ENCODE measurements around the gene GABRR3.

Gene GABRR3

DNA sequence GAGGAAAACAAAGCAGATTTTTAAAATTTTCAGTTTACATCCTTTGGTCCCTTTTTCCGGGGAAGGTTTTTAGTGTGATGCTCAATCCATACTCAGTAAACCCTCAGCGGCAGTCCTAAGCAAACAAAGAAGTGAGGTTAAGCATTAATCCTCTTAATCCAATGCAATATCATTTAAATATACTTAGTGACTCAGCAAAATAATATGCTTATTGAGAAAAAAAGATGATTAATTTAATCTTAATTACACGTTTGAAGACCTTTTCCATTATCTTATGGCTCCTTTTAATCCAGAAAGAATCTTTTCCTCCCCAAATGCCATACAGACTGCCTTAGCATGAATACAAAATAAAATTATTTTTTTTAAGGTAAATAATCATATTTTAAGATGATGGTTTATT lies at the start of gene GABRR3:
GABRR3 (minus strand) TSS at position 108 of the 400 bp plus-strand sequence. CDS start 328 bp downstream, outside the sequence.
- no peak for DNase-seq

DNA sequence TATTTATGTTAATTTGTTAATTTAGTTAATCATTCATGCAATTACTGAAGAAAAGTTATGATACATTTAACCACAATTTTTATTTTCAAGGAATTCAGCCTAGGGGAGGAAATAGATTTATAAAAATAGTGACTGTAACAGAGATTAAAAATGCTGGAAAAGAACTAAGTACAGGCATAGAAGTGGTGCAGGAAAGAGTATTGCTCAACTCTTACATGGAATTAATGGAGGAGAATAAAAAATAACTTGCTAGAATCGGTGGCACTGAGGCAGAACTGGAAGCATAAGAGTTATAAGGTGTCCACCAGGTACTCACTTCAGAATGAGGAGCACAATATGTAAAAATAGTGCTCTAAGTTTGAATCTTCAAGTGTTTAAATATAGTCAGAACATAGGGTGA lies 38.4 kb upstream of the GABRR3 start:
- no peak for DNase-seq

DNA sequence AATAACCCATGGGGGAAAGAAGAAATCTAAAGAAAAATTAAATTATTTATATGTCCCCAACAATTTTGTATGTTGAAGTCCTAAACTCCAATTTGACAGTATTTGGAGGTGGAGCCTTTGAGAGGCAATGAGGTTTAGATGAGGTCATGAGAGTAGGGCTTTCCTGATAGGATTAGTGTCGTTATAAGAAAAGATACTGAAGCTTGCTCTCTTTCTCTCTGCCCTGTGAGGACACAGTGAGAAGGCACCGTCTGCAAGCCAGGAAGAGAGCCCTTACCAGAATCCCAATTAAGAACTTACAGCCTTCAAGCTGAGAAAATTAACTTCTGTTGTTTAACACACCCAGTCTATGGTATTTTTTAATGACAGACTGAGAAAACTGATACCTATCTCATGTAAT lies 35.7 kb upstream of the GABRR3 start:
- no peak for DNase-seq

DNA sequence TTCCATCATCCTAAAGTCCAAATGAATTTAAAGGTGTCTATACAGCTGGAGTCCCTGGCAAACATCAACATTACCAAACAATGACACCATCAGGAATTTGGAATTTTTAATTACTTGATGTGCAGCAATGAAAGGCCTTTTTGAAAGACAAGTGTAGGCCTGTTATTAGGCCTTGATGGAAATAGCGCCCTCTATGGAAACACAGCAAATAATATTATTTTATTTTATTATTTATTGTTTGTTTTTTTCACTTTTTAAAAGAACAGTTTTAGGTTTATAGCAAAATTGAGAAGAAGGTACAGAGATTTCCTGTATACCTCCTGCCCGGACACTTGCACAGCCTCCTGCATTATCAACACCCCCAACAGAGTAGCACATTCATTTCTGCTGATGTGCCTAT lies 33.7 kb upstream of the GABRR3 start:
- DNase-seq, result no peak

DNA sequence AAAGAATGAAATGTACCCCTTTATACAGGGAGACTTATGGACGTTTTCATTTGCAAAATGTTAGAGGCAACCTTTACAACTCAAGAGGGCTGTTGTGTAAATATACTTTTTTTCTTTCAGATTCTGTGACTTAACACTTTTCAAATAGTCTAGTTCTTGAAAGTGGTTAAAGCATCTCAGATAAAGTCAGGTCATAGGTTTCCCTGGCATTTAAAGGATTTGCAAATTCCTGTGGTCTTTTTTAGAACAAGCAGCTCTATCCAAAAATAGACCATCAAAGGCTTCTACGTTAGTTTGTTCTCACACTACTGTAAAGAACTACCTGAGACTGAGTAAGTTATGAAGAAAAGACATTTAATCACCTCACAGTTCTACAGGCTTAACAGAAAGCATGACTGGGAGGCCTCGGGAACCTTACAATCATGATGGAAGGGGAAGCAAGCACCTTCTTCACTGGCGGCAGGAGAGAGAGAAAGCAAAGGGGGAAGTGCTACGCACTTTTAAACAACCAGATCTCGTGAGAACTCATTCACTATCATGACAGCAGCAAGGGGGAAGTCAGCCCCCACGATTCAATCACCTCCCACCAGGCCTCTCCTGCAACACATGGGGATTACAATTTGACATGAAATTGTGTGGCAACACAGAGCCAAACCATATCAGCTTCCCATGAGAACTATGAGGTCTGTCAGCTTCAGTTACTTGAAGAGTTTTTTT lies 23.3 kb upstream of the GABRR3 start:
- DNase-seq, result no peak

DNA sequence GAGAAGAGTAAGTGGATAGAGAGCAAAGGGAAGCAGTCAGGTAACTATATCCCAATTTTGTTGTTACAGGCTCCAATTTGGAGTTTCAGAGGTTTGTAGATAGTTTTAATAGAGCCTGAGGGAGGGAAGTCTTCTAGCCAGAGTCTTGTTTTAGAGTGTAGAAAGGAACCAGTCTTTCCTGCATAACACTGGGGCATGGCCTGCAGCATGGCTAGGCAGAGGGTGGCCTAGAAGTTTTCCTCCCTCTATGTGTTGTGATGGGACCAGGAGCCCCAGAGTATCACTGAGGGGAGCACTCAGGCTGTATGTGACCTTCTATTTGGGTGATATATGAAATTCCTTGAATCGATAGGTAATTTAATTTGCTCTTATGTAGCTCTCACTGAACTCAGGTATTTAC lies 22.5 kb upstream of the GABRR3 start:
- no peak for DNase-seq

DNA sequence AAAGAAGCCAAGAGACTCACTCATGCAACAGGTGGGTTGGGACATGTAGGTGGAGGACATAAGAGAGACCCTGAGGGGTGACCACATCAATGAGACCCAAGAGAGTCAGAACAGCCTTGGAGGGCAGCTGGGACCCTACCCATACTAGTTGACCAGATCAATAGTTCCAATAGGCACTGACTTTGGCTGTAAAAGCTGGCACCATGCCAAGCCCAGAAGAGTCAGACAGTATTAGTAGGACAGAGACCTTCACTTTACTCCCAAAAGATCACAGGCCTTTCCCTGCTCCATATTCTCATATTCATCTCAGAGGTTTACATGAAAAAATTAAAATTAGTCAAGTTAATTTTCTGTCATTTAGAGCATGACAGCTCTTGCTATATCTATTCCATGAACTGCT lies 20.9 kb upstream of the GABRR3 start:
- no peak for DNase-seq

DNA sequence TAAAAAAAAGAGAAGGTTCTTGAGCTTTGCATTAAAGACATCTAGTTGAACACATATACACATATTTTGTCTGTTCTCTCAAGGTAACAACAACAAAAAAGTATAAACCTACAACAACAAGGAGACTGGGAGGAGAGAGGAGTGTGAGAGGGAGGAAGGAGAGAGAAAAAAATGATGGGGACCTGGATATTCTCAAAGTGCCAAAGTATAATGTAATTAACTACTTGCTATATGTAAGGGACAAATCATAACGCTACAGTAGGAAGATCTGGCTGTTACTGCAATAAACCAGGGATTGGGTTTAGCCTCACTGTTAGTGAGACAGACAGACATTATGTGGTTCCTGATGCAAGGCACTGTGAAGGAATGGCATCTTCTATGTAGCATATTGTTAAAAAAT lies 14.2 kb upstream of the GABRR3 start:
- DNase-seq, result no peak

DNA sequence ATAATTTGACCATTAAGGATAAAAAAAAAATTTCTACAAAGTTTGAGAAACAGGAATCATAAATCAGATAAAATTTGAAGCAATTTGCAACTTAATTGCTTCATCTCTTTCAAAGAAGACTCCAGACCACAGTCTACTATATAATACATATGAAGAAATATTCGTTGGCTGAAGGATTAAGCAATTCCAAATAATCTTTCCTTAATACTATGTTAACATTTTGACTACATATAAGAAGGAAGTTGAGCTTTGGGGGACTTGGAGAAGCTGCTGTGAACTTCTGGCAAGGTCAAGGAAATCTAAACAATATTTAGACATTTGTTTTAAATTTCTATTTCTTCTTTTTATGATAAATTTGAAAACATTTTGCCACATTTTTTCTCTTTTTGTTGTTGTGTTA lies 13.5 kb upstream of the GABRR3 start:
- no peak for DNase-seq

DNA sequence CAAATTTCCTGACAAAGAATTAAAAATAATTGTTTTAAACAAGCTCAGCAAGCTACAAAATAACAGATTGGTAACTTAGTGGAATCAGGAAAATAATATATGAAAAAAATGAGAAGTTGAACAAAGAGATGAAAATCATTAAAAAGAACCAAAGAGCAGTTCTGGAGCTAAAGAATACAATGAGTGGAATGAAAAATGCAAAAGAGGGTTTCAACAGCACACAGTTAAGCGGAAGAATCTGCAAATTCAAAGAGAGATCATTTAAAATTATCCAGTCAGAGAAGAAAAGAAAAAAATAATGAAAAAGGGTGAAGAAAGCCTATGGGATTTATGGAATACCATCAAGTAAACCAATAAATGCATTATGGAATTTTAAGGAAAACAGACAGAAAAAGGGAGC lies 6.2 kb upstream of the GABRR3 start:
- DNase-seq, result no peak

DNA sequence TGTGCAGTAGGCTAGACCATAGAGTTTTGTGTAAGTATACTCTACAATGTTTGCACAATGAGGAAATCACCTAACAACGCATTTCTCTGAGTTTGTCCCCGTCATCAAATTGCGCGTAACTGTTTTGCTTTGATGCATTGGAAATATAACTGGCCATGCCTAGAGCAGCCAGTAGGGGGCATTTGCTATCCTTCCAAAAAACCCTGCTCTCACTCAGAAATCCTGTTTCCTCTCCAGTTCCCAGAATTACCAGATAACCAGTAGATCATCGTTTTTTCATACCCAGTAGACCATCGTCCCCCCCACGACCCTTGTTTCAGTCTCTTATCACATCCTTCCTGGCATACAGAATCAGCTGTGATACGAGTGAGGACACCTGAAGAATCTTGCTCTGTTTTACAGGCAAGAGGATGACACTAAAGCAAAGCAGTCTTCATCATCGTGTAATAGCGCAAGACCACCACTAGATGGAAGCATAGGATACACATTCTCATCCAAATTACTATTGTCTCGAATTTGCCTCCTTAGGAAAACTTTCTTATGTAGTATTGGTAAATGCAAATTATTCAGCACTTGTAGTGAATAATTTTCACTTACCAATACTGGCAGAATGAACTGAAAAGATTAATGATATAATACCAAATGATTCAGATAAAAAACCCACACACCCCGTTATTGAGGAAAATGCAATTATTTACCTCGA lies 4.4 kb upstream of the GABRR3 start:
- DNase-seq, result peak; percentile 56 to 95 (median 78)

DNA sequence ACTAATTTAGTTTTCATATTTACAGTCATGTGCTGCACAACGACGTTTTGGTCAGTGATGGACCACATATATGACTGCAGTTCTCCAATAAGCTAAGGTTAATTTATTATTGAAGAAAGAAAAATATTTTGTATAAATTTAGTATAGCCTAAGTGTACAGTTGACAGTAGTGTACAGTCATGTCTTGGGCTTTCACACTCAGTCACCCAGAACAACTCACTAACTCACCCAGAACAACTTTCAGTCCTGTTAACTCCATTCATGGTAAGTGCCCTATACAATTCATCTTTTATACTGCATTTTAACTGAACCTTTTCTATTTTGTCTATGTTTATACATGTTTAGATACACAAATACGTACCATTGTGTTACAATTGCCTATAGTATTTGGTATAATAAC lies 3.8 kb upstream of the GABRR3 start:
- DNase-seq, result no peak

DNA sequence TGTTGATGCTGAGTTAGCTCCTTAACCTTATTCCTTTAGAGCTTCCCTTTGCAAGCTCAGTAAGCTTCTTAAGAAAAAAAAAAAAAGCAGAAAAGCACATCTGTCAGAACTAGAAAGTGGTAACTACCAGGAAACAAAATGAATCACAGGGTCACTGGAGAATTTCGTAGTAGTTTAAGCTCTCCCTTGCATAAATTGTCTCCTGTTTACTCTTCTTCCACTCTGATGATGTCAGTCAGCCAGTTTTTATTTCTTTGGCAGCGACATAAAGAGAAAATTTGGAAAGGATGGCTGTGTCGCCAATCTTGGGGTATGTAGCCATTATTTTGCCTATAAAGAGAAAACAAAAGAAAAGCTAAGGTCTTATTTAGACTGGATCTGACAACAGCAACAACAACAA lies 3.2 kb upstream of the GABRR3 start:
- DNase-seq, result no peak

DNA sequence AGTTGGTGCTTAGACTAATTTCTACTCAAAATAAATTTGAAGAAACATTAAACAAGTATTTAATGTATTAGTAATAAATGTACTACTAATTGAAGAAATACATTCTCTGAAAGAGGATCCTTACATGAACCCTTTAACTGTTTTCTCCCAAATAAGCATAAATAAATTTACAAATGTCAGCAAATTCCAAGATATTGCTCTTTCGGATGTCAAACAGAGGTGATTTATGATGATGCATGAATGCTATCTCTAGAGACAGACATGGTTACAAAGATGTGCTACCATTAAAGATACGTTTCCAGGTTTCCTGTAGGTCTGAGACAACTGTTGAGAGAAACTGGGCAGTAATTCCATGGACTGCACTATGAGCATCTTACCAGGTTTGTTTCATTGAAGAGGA lies 629 bp downstream of the GABRR3 start:
- no peak for DNase-seq

DNA sequence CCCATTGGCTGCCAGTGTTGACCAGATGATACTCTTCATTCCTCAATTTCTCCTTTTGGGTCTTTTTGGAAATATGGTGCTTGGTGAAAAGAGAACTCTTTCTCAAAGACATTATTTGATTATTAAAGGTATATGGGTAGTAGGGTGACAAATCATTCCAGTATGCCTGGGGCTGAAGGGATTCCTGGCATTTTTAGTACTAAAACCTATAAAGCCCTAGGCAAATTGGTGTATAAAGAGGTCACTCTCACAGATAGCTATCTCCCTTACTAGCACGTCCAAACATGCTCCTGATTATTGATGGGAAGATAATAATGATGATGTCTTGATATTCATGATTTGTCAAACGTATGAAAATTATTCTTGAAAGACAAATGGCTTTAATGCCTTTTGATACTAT lies 1.1 kb downstream of the GABRR3 start:
- DNase-seq, result no peak

DNA sequence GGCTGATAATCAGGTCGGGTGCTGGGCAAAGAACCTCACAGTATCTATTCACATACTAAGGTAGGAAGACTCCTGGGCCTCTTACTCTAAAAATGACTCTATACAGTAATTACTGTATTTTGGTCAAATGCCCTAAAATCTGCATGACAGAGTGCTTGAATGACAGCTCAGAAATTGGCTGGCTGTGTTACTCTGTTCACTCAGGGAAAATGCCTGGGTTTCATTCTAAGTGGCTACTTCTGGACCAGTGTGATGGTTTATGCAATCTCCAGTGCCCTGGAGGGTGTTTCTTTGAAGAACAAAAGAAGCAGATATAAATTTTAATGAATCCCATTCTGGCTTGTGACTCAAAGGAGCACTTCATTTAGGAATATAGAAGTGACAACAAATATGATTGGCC lies 2.2 kb downstream of the GABRR3 start:
- DNase-seq, result no peak

DNA sequence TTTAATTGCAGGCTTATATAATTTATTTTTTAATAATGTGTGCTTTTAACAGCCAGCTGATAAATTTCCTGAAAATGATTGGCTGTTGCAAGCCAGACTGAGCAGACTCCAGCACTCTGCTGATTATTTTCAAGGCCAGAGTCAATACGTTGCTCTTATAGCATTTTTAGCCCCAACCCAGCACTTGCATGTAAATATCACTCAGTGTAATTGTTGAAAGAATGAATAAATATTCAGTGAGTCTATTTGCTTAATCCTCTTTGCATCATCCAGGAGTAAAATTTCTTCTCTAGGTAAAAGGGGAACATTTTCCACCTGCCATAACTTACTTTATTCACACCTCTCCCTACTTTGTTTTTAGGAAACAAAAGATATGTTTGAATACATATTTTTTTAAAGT lies 2.9 kb downstream of the GABRR3 start:
- no peak for DNase-seq

DNA sequence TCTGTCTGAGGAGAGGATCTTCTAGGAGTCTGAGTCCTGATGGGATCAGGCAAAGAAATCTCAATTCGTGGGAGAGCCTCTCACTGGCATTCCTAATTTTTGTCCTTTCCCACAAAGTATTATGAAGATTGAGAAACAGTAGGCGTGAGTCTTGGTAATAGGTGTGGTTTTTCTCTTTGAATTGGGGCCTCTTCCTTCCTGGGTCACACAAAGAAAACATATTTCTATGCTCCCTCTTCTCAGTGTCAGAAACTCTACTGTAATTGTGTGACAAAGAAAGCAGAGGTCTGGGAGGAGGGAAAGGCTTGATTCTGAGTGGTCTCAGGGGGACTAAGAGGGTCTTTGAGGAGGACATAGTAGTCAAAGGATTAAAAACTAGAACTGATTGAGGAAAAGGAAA lies 6.0 kb downstream of the GABRR3 start:
- DNase-seq, result peak in 2 of 6 experiments; percentile 22 to 49

DNA sequence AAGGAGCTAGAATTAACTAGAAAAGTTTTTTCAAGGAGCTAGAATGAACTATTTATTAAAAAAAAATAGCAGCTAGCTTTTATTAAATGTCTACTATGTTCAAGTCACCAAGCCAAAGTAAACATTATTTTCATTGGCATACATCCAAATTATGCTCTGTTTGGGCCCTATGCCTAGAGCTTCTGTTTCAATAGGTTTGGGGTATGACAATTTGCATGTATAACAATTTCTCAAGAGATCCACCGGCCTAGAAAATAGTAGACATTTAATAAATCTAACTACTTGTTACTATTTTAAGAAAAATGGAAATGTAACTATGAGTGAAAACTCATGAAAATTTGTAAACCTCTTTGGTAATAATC lies 8.0 kb downstream of the GABRR3 start:
- DNase-seq, result no peak

DNA sequence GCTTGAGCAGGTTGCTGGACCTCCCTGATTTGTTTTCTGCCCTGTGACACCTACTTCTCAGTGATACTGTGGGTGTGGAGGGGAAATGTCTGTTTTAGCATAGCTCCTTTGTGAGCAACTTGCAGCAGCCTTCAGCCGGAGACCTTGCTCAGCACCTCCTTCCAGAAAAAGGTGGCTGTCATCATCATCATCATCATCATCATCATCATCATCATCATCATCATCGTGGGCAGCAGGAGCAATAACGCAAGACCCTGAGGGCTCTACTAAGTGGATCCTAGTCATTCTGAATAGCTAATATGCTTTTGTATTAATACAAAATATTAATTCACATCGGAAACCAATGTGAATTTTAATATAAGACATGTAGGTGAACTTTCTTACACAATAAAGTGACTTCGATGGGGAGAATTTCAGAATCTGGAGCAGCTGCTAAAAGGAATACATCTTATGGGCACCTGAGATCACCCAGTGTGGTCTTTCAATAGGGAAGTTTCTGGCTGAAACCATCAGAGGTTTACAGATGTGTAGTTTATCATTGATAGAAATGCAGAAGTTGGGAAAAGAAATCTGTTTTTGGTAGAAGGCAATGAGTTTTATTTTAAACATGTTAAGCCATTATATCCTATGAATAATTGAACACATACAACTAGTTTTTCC lies 8.6 kb downstream of the GABRR3 start:
- no peak for DNase-seq

DNA sequence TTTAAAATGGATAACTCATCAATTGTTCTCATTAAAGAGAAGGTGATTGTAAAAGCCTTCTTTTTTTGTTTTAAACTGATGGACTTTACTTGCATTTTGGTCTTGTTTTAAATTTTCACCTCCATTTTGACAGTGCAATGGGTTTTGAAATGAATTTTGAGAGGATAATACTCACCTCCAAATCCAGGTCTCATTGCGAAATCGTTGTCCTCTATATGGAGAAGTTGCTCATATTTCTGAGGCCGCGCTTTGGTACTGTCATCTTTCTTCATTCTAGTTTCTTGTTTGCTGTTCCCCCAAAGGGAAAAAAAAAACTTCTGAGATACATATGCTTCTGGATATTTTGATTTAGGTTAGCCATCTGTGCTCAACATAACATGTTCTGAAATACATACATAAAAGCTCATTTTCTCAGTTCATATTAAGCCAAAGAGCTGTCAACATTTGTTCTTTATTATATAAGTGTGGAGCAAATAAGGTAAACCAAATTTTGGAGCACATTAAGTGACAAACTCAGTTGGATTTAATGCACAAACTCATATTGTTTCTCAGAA lies 9.6 kb downstream of the GABRR3 start:
- DNase-seq, result no peak

DNA sequence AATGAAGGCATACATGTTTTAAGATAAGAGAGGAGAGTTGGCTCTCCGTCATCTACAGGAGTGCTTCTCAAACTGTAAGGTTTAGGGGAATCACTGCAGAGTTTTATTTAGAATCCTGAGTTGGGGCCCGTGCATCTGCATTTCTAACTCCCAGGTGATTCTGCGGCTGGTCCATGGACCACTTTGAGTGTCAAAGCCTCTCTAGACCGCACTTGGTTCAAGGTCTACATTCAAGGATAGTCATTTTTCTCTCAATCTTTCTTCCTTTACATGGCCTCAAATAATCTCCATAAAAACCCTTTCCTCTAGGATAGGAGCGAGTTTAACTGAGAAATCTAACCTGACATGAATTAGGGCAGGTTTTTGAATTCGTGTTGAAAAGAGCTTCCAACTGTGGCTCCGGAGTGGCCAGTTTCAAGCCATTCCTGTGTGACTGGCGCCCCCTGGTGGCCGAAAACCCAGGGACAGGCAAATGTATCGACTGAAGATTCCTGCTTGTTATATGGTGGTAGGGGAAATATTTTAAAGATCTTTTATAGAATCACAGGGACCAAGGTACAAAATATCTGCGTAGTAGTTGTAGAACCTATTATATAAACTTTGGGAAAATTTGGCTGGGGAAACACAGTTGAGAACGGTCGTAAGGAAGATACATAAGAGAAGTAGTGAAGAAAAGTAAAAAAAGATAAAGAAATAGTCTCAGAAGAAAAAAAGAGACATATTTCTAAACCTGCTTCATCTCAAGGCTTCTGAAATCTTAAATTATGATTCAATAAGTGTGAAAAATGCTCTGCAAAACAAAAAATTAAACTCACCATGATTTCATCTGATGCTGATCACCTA lies 11.9 kb downstream of the GABRR3 start:
- DNase-seq, result peak; percentile 63 to 93 (median 86)

All from stimulated activated naive CD4-positive, alpha-beta T cell (primary cell).